ENCODE measurements around the gene NDST1.

- TF ChIP-seq CTCF (IDR thresholded peaks at IDR 0.05) (no peak), POLR2A (IDR thresholded peaks at IDR 0.05) (no peak)
Observed at GRCh38 chr5:150606476-150606875, 98.5 kb downstream of the NDST1 start.
